ENCODE measurements around the gene ZNF423. TPM values are rescaled to one million over a fixed set of nuclear protein-coding genes. Genes with fewer than 3 reads are reported as not detected.

Gene ZNF423
- polyA plus RNA-seq, 1 donor from 2014 or later: 4.5 TPM

DNA sequence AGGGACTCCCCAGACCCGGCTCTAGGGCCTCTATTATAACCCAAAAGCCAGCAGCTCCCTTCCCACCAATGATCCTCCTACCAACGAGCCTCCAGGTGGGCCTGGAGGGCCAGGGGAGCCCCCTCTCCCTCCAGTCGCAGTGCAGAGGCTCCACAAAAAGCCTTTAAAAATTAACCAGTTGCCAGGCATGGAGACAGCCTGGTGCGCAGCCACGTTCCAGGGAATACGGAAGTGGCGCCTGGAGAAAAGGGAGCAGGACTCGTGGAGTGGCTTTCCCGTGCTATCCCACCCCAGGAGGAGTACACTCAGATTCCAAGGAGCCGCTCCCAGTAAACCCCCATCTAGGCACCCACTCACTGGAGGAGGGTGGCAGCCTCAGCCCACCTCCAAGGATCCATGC, 112.3 kb downstream of the ZNF423 start:
- Histone ChIP-seq H3K36me3 (ENCODE audit: insufficient read depth, low read length) (no peaks in the 10 kb centered on the region), H3K27me3 (ENCODE audit: insufficient read depth, low read depth, low read length) (no peaks in the 10 kb centered on the region), H3K79me2 (replicated peaks; ENCODE audit: insufficient read depth, low read length) (peaks cover 6% of the 10 kb centered on the region), H3K4me3 (ENCODE audit: low read length) (no peak overlapping the region), H3K9ac (ENCODE audit: low read length) (no peak overlapping the region), H3K4me2 (ENCODE audit: low read length) (no peak overlapping the region), H3K27ac (ENCODE audit: low read length) (no peak overlapping the region), H3K9me2 (ENCODE audit: insufficient read depth, low read length) (no peaks in the 10 kb centered on the region), H2AFZ (ENCODE audit: low read depth, low read length) (no peak overlapping the region), H4K20me1 (ENCODE audit: insufficient read depth) (no peaks in the 10 kb centered on the region), H3F3A (ENCODE audit: insufficient read depth, low read length, poor library complexity, severe bottlenecking) (no peaks in the 10 kb centered on the region), H3K9me3 (ENCODE audit: low read length) (no peaks in the 10 kb centered on the region)
- no peak for TF ChIP-seq TAF1 (IDR thresholded peaks at IDR 0.05; ENCODE audit: low read depth)
- TF ChIP-seq RAD21 (conservative IDR thresholded peaks at IDR 0.05): no peak
- TF ChIP-seq POLR2AphosphoS5 (IDR thresholded peaks at IDR 0.05): no peak
- no peak for TF ChIP-seq EP300 (conservative IDR thresholded peaks at IDR 0.05; ENCODE audit: poor library complexity, severe bottlenecking)
- TF ChIP-seq, protein P1, sequence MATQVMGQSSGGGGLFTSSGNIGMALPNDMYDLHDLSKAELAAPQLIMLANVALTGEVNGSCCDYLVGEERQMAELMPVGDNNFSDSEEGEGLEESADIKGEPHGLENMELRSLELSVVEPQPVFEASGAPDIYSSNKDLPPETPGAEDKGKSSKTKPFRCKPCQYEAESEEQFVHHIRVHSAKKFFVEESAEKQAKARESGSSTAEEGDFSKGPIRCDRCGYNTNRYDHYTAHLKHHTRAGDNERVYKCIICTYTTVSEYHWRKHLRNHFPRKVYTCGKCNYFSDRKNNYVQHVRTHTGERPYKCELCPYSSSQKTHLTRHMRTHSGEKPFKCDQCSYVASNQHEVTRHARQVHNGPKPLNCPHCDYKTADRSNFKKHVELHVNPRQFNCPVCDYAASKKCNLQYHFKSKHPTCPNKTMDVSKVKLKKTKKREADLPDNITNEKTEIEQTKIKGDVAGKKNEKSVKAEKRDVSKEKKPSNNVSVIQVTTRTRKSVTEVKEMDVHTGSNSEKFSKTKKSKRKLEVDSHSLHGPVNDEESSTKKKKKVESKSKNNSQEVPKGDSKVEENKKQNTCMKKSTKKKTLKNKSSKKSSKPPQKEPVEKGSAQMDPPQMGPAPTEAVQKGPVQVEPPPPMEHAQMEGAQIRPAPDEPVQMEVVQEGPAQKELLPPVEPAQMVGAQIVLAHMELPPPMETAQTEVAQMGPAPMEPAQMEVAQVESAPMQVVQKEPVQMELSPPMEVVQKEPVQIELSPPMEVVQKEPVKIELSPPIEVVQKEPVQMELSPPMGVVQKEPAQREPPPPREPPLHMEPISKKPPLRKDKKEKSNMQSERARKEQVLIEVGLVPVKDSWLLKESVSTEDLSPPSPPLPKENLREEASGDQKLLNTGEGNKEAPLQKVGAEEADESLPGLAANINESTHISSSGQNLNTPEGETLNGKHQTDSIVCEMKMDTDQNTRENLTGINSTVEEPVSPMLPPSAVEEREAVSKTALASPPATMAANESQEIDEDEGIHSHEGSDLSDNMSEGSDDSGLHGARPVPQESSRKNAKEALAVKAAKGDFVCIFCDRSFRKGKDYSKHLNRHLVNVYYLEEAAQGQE (IDR thresholded peaks at IDR 0.05; ENCODE audit: borderline replicate concordance): no peak
- TF ChIP-seq SMC3 (conservative IDR thresholded peaks at IDR 0.05; ENCODE audit: poor library complexity): no peak
- no peak for TF ChIP-seq MXI1 (conservative IDR thresholded peaks at IDR 0.05; ENCODE audit: poor library complexity, severe bottlenecking)
- TF ChIP-seq, protein P2, sequence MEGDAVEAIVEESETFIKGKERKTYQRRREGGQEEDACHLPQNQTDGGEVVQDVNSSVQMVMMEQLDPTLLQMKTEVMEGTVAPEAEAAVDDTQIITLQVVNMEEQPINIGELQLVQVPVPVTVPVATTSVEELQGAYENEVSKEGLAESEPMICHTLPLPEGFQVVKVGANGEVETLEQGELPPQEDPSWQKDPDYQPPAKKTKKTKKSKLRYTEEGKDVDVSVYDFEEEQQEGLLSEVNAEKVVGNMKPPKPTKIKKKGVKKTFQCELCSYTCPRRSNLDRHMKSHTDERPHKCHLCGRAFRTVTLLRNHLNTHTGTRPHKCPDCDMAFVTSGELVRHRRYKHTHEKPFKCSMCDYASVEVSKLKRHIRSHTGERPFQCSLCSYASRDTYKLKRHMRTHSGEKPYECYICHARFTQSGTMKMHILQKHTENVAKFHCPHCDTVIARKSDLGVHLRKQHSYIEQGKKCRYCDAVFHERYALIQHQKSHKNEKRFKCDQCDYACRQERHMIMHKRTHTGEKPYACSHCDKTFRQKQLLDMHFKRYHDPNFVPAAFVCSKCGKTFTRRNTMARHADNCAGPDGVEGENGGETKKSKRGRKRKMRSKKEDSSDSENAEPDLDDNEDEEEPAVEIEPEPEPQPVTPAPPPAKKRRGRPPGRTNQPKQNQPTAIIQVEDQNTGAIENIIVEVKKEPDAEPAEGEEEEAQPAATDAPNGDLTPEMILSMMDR (IDR thresholded peaks at IDR 0.05; ENCODE audit: poor library complexity, severe bottlenecking): no peak
- TF ChIP-seq EZH2 (IDR thresholded peaks at IDR 0.05; ENCODE audit: borderline replicate concordance, insufficient read depth, low read length, poor library complexity, severe bottlenecking): no peak

DNA sequence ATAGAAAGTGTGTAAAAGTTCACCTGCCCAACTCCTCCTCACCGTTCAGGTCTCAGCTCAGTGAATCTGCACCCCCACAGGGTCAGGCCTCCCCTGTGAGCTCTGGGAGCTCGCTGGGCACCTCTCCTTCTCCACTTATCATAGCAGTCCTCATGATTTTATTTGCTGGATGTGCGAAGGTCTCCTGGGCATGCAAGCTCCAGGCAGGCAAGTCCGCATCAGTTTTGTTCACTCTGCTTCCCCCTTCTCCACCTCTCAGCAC, 112.8 kb downstream of the ZNF423 start:
- no peak overlapping the region for H2AFZ ChIP-seq (ENCODE audit: low read depth, low read length)
- peaks cover 8% of the 10 kb centered on the region for H3K79me2 ChIP-seq (replicated peaks; ENCODE audit: insufficient read depth, low read length)
- H3K36me3 ChIP-seq (ENCODE audit: insufficient read depth, low read length): no peaks in the 10 kb centered on the region
- no peak overlapping the region for H3K4me2 ChIP-seq (ENCODE audit: low read length)
- no peaks in the 10 kb centered on the region for H3K9me3 ChIP-seq (ENCODE audit: low read length)
- H3K27me3 ChIP-seq (ENCODE audit: insufficient read depth, low read depth, low read length): no peaks in the 10 kb centered on the region
- no peaks in the 10 kb centered on the region for H4K20me1 ChIP-seq (ENCODE audit: insufficient read depth)
- no peak for TF ChIP-seq POLR2AphosphoS5 (IDR thresholded peaks at IDR 0.05)
- no peak for TF ChIP-seq EZH2 (IDR thresholded peaks at IDR 0.05; ENCODE audit: borderline replicate concordance, insufficient read depth, low read length, poor library complexity, severe bottlenecking)
- TF ChIP-seq, protein P2 (IDR thresholded peaks at IDR 0.05; ENCODE audit: poor library complexity, severe bottlenecking): no peak
- TF ChIP-seq EP300 (conservative IDR thresholded peaks at IDR 0.05; ENCODE audit: poor library complexity, severe bottlenecking): no peak
- TF ChIP-seq TAF1 (IDR thresholded peaks at IDR 0.05; ENCODE audit: low read depth): no peak
- TF ChIP-seq, protein P1 (IDR thresholded peaks at IDR 0.05; ENCODE audit: borderline replicate concordance): no peak
- H3K9ac ChIP-seq (ENCODE audit: low read length): no peak overlapping the region
- no peaks in the 10 kb centered on the region for H3F3A ChIP-seq (ENCODE audit: insufficient read depth, low read length, poor library complexity, severe bottlenecking)
- no peaks in the 10 kb centered on the region for H3K9me2 ChIP-seq (ENCODE audit: insufficient read depth, low read length)
- no peak overlapping the region for H3K4me3 ChIP-seq (ENCODE audit: low read length)
- H3K27ac ChIP-seq (ENCODE audit: low read length): no peak overlapping the region
